NCI-H748 (cell line): ENCODE results near the gene RDH14.

Experiments used
- DNase-seq: peaks from one replicate; lab custom pipeline; 2025; ENCODE audit not compliant: unreplicated experiment; lab: John Stamatoyannopoulos, UW

Gene RDH14

GRCh38 chr2:18560031-18560796, at the start of gene RDH14:
Gene RDH14, minus strand, starts transcription at chr2:18560653. Its CDS starts 81 bp downstream, at chr2:18560572.
- peak; percentile 97 for DNase-seq

GRCh38 chr2:18610090-18610489, 49.6 kb upstream of the RDH14 start:
- no peak for DNase-seq

- no peak for DNase-seq
These were observed 44.7 kb upstream of the RDH14 start for GRCh38 chr2:18605115-18605514.

GRCh38 chr2:18604531-18604885, 44.1 kb upstream of the RDH14 start:
- no peak for DNase-seq

- no peak for DNase-seq
These were observed 43.5 kb upstream of the RDH14 start for GRCh38 chr2:18603854-18604530.

- no peak for DNase-seq
These were observed 41.8 kb upstream of the RDH14 start for GRCh38 chr2:18602298-18602697.

GRCh38 chr2:18600255-18600613, 39.8 kb upstream of the RDH14 start:
- DNase-seq, result no peak

- DNase-seq, result no peak
These were observed 39.2 kb upstream of the RDH14 start for GRCh38 chr2:18599509-18600254.

GRCh38 chr2:18598848-18599484, 38.5 kb upstream of the RDH14 start:
- DNase-seq, result no peak

- no peak for DNase-seq
These were observed 37.2 kb upstream of the RDH14 start for GRCh38 chr2:18597618-18598017.

GRCh38 chr2:18596993-18597392, 36.5 kb upstream of the RDH14 start:
- no peak for DNase-seq

- no peak for DNase-seq
These were observed 33.0 kb upstream of the RDH14 start for GRCh38 chr2:18593496-18593895.

GRCh38 chr2:18592372-18592771, 31.9 kb upstream of the RDH14 start:
- no peak for DNase-seq

GRCh38 chr2:18589354-18589753, 28.9 kb upstream of the RDH14 start, which contains the start of gene NT5C1B:
Gene NT5C1B, minus strand, starts transcription at chr2:18589569. Its CDS starts 101 bp downstream, at chr2:18589468.
- no peak for DNase-seq

- DNase-seq, result no peak
These were observed 28.3 kb upstream of the RDH14 start for GRCh38 chr2:18588802-18589201.

- DNase-seq, result no peak
These were observed 27.6 kb upstream of the RDH14 start for GRCh38 chr2:18588049-18588448.

GRCh38 chr2:18585526-18585925, 25.1 kb upstream of the RDH14 start:
- no peak for DNase-seq

- no peak for DNase-seq
These were observed 24.1 kb upstream of the RDH14 start for GRCh38 chr2:18584608-18584954.

GRCh38 chr2:18583905-18584607, 23.6 kb upstream of the RDH14 start:
- DNase-seq, result no peak

GRCh38 chr2:18580606-18581005, 20.2 kb upstream of the RDH14 start:
- peak; percentile 11 for DNase-seq

- no peak for DNase-seq
These were observed 17.6 kb upstream of the RDH14 start for GRCh38 chr2:18578033-18578432.
